ENCODE results near the gene RAD51B.

The RAD51B gene

DNA sequence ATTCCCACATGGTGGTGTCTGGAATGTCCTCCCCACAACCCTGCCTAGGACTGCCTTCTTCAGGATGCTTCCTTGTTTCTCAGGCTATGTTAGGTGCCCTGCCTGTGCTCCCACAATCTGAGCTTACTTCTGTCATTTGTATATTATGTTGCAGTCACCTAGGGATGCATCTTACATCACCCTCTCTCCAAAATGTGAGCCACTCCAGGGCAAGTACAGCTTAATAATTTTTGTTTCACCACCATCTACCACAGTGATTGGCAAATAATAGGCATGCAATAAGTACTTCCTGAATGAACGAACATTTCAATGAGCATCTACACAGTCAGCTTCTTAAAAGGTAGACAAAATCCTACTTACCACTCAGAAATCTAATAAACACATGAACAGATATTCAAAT lies 40.8 kb upstream of the RAD51B start:
- Histone ChIP-seq H3K4me1 (ENCODE audit: low read length) (no peaks in the 10 kb centered on the region), H3K79me2 (ENCODE audit: low read length) (no peaks in the 10 kb centered on the region), H3K9me3 (replicated peaks; ENCODE audit: insufficient read depth, low read length) (no peaks in the 10 kb centered on the region), H3K27me3 (replicated peaks; ENCODE audit: insufficient read depth, low read length) (no peaks in the 10 kb centered on the region), H2AFZ (ENCODE audit: low read length) (no peak overlapping the region), H3K9me2 (replicated peaks; ENCODE audit: insufficient read depth, low read length) (no peaks in the 10 kb centered on the region), H3K4me2 (ENCODE audit: low read depth, low read length) (no peak overlapping the region), H3K27ac (ENCODE audit: low read length) (no peak overlapping the region), H3F3A (ENCODE audit: insufficient read depth, low read length) (no peaks in the 10 kb centered on the region), H4K20me1 (ENCODE audit: insufficient read depth, low read length) (no peaks in the 10 kb centered on the region), H3K9ac (ENCODE audit: low read length) (no peak overlapping the region), H3K36me3 (replicated peaks; ENCODE audit: insufficient read depth, low read length) (no peaks in the 10 kb centered on the region), H3K4me3 (ENCODE audit: low read length) (no peak overlapping the region)
- no peak for DNase-seq
- TF ChIP-seq, protein P1, sequence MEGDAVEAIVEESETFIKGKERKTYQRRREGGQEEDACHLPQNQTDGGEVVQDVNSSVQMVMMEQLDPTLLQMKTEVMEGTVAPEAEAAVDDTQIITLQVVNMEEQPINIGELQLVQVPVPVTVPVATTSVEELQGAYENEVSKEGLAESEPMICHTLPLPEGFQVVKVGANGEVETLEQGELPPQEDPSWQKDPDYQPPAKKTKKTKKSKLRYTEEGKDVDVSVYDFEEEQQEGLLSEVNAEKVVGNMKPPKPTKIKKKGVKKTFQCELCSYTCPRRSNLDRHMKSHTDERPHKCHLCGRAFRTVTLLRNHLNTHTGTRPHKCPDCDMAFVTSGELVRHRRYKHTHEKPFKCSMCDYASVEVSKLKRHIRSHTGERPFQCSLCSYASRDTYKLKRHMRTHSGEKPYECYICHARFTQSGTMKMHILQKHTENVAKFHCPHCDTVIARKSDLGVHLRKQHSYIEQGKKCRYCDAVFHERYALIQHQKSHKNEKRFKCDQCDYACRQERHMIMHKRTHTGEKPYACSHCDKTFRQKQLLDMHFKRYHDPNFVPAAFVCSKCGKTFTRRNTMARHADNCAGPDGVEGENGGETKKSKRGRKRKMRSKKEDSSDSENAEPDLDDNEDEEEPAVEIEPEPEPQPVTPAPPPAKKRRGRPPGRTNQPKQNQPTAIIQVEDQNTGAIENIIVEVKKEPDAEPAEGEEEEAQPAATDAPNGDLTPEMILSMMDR (IDR thresholded peaks at IDR 0.05; ENCODE audit: low read length), result no peak
- TF ChIP-seq EZH2phosphoT487 (IDR thresholded peaks at IDR 0.05; ENCODE audit: low read length) (no peak), EZH2 (optimal IDR thresholded peaks at IDR 0.05; ENCODE audit: low read depth, low read length) (no peak)

DNA sequence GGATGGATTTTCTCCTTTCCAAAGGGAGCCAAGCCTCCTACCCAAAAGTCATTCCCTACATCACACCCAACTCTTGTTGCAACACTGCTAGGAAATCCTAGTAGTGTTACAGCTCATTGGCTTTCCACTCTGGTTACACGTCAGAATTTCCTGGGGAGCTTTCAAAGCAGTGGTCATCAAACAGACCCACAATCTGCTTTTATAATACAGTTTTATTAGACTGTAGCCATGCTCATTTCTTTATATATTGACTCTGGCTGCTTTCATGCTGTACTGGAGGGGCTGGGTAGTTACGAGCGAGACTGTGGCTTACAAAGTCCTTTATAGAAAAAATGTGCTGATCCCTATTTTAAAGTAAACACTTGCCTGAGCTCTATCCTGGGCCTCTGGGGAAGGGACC lies 37.5 kb upstream of the RAD51B start:
- DNase-seq, result no peak
- Histone ChIP-seq H3K4me1 (ENCODE audit: low read length) (no peaks in the 10 kb centered on the region), H3F3A (ENCODE audit: insufficient read depth, low read length) (no peaks in the 10 kb centered on the region), H3K27ac (ENCODE audit: low read length) (no peak overlapping the region), H3K4me2 (ENCODE audit: low read depth, low read length) (no peak overlapping the region), H3K27me3 (replicated peaks; ENCODE audit: insufficient read depth, low read length) (no peaks in the 10 kb centered on the region), H3K79me2 (ENCODE audit: low read length) (no peaks in the 10 kb centered on the region), H3K36me3 (replicated peaks; ENCODE audit: insufficient read depth, low read length) (no peaks in the 10 kb centered on the region), H3K9me3 (replicated peaks; ENCODE audit: insufficient read depth, low read length) (no peaks in the 10 kb centered on the region), H2AFZ (ENCODE audit: low read length) (no peak overlapping the region), H4K20me1 (ENCODE audit: insufficient read depth, low read length) (no peaks in the 10 kb centered on the region), H3K9ac (ENCODE audit: low read length) (no peak overlapping the region), H3K4me3 (ENCODE audit: low read length) (no peak overlapping the region), H3K9me2 (replicated peaks; ENCODE audit: insufficient read depth, low read length) (no peaks in the 10 kb centered on the region)
- TF ChIP-seq, protein P1 (IDR thresholded peaks at IDR 0.05; ENCODE audit: low read length), result no peak
- TF ChIP-seq EZH2 (optimal IDR thresholded peaks at IDR 0.05; ENCODE audit: low read depth, low read length), result no peak
- TF ChIP-seq EZH2phosphoT487 (IDR thresholded peaks at IDR 0.05; ENCODE audit: low read length), result no peak

DNA sequence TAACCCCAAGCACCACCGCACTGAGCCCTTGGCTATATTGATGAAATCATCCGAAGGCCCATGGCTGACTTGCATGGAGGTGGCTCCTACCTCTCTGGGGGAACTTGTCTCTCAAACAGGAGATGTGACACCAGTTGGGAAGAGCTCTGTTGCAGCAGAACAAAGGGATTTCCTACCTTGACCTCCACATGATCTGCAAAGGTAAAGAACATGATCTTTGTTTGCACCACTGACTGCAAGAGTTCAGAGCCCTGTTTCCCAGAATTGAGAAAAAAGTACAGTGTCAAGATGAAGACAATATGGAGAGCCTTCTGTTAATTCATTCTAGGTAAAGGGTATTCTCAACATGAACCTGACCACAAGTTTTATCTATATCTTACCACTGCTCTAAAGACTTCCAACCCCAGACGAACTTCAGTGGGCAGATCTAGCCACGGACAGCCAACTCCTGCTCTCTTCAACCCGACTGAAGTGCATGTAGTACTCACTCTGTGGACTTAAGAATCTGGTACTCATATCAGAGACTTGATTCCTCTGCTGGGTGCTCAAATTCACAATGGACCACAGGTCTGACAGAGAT lies 35.2 kb upstream of the RAD51B start:
- DNase-seq, result no peak
- Histone ChIP-seq H3K27ac (ENCODE audit: low read length) (no peak overlapping the region), H3K4me1 (ENCODE audit: low read length) (no peaks in the 10 kb centered on the region), H3K9me2 (replicated peaks; ENCODE audit: insufficient read depth, low read length) (no peaks in the 10 kb centered on the region), H3F3A (ENCODE audit: insufficient read depth, low read length) (no peaks in the 10 kb centered on the region), H2AFZ (ENCODE audit: low read length) (no peak overlapping the region), H4K20me1 (ENCODE audit: insufficient read depth, low read length) (no peaks in the 10 kb centered on the region), H3K79me2 (ENCODE audit: low read length) (no peaks in the 10 kb centered on the region), H3K36me3 (replicated peaks; ENCODE audit: insufficient read depth, low read length) (no peaks in the 10 kb centered on the region), H3K9me3 (replicated peaks; ENCODE audit: insufficient read depth, low read length) (no peaks in the 10 kb centered on the region), H3K9ac (ENCODE audit: low read length) (no peak overlapping the region), H3K27me3 (replicated peaks; ENCODE audit: insufficient read depth, low read length) (no peaks in the 10 kb centered on the region), H3K4me3 (ENCODE audit: low read length) (no peak overlapping the region), H3K4me2 (ENCODE audit: low read depth, low read length) (no peak overlapping the region)
- TF ChIP-seq EZH2 (optimal IDR thresholded peaks at IDR 0.05; ENCODE audit: low read depth, low read length) (no peak), EZH2phosphoT487 (IDR thresholded peaks at IDR 0.05; ENCODE audit: low read length) (no peak)
- TF ChIP-seq, protein P1 (IDR thresholded peaks at IDR 0.05; ENCODE audit: low read length), result no peak
